ENCODE data around the gene DMRT1.

- TF ChIP-seq TAF1 (IDR thresholded peaks at IDR 0.05; ENCODE audit: borderline replicate concordance, insufficient read depth, low read length) (no peak), REST (IDR thresholded peaks at IDR 0.05; ENCODE audit: insufficient read depth in 1 of 2, low read depth in 2 of 2, low read length in 2 of 2) (no peak), POLR2AphosphoS5 (IDR thresholded peaks at IDR 0.05; ENCODE audit: low read depth, low read length) (no peak)
Measured at GRCh38 chr9:947985-948384, 106.5 kb downstream of the DMRT1 start.

Data from PFSK-1 (cell line).